K562 (cell line): ENCODE results near the gene ASS1.

Source experiments
- CTCF ChIP-seq, 3 experiments: IDR thresholded peaks in 2 of 3; conservative IDR thresholded peaks in 1 of 3; 2 replicates each; pipeline ENCODE4 v1.5.1; 2011 to 2012; ENCODE audit warnings: low read length in 3 of 3, mild to moderate bottlenecking in 3 of 3, control low read depth in 2 of 3, improper control_type of control experiment in 1 of 3, inconsistent platforms in 1 of 3, low read depth in 1 of 3, mixed read lengths in 1 of 3, moderate library complexity in 1 of 3; ENCODE audit not compliant: insufficient read depth in 2 of 3
- JUND ChIP-seq, 2 experiments: IDR thresholded peaks; 2 replicates in 1 of 2; 3 replicates in 1 of 2; pipeline ENCODE4 v1.6.1; 2011; ENCODE audit warnings: borderline replicate concordance in 2 of 2, low read depth in 2 of 2, low read length in 2 of 2, improper control_type of control experiment in 1 of 2, missing biosample characterization in 1 of 2, missing genetic modification characterization in 1 of 2, missing genetic modification reagents in 1 of 2
- POLR2AphosphoS5 ChIP-seq: IDR thresholded peaks from 2 replicates; pipeline ENCODE4 v1.6.1; 2011; ENCODE audit warnings: mild to moderate bottlenecking, low read depth, low read length, moderate library complexity; ENCODE audit not compliant: control insufficient read depth, insufficient read depth
- PRDM10 ChIP-seq: fragments of 450-650 bp; IDR thresholded peaks from 2 replicates; pipeline ENCODE4 v1.6.1; 2018; ENCODE audit not compliant: partially characterized antibody
- PREB ChIP-seq: sonication (generic); formaldehyde crosslinking; IDR thresholded peaks from 2 replicates; pipeline ENCODE4 v1.8.1; 2023; ENCODE audit warnings: mild to moderate bottlenecking, missing genetic modification reagents
- TF ChIP-seq, protein P1 (sequence below): fragments of 250-450 bp; sonication (Bioruptor Pico); IDR thresholded peaks from 2 replicates; pipeline ENCODE4 v1.5.1; 2021; ENCODE audit warnings: mild to moderate bottlenecking

DNA sequence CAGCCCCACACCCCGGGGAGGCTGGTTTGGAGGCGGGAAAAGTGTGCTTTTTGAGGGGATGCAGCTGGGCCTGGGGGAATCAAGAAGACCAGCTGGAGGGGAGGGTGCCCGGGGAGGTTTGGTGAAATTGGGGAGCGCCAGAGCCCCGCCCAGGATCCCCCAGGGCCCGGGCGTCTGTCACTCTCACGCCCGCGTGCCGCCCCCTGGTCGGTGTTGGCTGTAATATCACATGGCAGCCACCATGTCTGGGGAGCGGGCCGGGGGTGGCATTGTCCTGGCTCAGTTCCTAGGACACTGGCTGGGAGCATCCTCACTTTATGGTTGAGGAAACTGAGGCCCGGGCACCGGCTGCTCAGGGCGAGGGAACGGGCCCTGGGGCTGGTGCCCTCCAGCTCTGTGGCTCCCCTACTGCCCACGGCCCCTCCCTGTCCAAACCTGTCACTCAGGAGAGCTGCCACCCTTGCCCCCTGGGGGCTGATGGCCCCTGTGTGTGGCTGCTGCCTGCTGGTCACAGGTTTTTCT, 27.5 kb downstream of the ASS1 start:
- TF ChIP-seq PREB (CRISPR knock-in tag) = no peak
- no peak for TF ChIP-seq CTCF (IDR thresholded peaks at IDR 0.05 in 2 of 3, conservative IDR thresholded peaks at IDR 0.05 in 1 of 3; ENCODE audit: insufficient read depth in 2 of 3, low read depth in 1 of 3, low read length in 3 of 3)
- no peak for TF ChIP-seq JUND (IDR thresholded peaks at IDR 0.05; ENCODE audit: borderline replicate concordance, low read depth, low read length)
- TF ChIP-seq JUND (tag; IDR thresholded peaks at IDR 0.05; ENCODE audit: borderline replicate concordance, low read depth, low read length) = no peak
- no peak for TF ChIP-seq PRDM10
- TF ChIP-seq, protein P1, sequence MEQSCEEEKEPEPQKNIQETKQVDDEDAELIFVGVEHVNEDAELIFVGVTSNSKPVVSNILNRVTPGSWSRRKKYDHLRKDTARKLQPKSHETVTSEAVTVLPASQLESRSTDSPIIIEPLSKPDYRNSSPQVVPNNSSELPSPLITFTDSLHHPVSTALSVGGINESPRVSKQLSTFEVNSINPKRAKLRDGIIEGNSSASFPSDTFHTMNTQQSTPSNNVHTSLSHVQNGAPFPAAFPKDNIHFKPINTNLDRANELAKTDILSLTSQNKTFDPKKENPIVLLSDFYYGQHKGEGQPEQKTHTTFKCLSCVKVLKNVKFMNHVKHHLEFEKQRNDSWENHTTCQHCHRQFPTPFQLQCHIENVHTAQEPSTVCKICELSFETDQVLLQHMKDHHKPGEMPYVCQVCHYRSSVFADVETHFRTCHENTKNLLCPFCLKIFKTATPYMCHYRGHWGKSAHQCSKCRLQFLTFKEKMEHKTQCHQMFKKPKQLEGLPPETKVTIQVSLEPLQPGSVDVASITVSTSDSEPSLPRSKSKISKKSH (CRISPR knock-in tag) = no peak
- no peak for TF ChIP-seq POLR2AphosphoS5
